Activated T-helper 9 cell treated with anti-CD3 and anti-CD28 coated beads, Interleukin-2, amount 50 U/mL, for 16 hours (primary cell): Measurements from ENCODE around the gene SLC10A1.
"Not testable (repeated sequence)": the region's sequence is repeated elsewhere in the genome, so short reads cannot be mapped to it uniquely, and the experiment has no call there.

ENCODE experiments used
- DNase-seq: peaks from one replicate; pipeline ENCODE4 v3.0.0-alpha.2; 2020; ENCODE audit warnings: low read depth

SLC10A1 gene

GRCh38 chr14:69769623-69770022 lies 27.4 kb downstream of the SLC10A1 start:
- DNase-seq, result no peak

GRCh38 chr14:69768873-69769272 lies 28.2 kb downstream of the SLC10A1 start:
- DNase-seq, result no peak

- peak; percentile 88 for DNase-seq
Measured at GRCh38 chr14:69767369-69767999, 29.6 kb downstream of the SLC10A1 start.

GRCh38 chr14:69766984-69767368 lies 30.1 kb downstream of the SLC10A1 start, which contains the start of gene SRSF5:
TSS of gene SRSF5 (plus strand) at chr14:69767142. CDS start at chr14:69768157, 1,015 bp downstream.
- DNase-seq, result peak; percentile 91

GRCh38 chr14:69763761-69764510 lies 33.1 kb downstream of the SLC10A1 start:
- DNase-seq, result no peak

- DNase-seq, result no peak
Measured at GRCh38 chr14:69760810-69761209, 36.2 kb downstream of the SLC10A1 start.

GRCh38 chr14:69756298-69756697 lies 40.7 kb downstream of the SLC10A1 start:
- no peak for DNase-seq

- DNase-seq, result no peak
Measured at GRCh38 chr14:69755784-69756183, 41.3 kb downstream of the SLC10A1 start.

- DNase-seq, result no peak
Measured at GRCh38 chr14:69755296-69755695, 41.7 kb downstream of the SLC10A1 start.

- DNase-seq, result no peak
Measured at GRCh38 chr14:69754487-69754886, 42.6 kb downstream of the SLC10A1 start.

GRCh38 chr14:69753860-69754259 lies 43.2 kb downstream of the SLC10A1 start:
- DNase-seq, result no peak

GRCh38 chr14:69752773-69753172 lies 44.3 kb downstream of the SLC10A1 start:
- DNase-seq, result no peak

- DNase-seq, result no peak
Measured at GRCh38 chr14:69750495-69750894, 46.5 kb downstream of the SLC10A1 start.

GRCh38 chr14:69749956-69750355 lies 47.1 kb downstream of the SLC10A1 start:
- no peak for DNase-seq

GRCh38 chr14:69741055-69741454 lies 56.0 kb downstream of the SLC10A1 start:
- no peak for DNase-seq

- not testable (repeated sequence) for DNase-seq
Measured at GRCh38 chr14:69736405-69736804, 60.6 kb downstream of the SLC10A1 start.

GRCh38 chr14:69731919-69732598 lies 65.0 kb downstream of the SLC10A1 start:
- not testable (repeated sequence) for DNase-seq

GRCh38 chr14:69727860-69728259 lies 69.2 kb downstream of the SLC10A1 start:
- no peak for DNase-seq

GRCh38 chr14:69726761-69727511 lies 70.1 kb downstream of the SLC10A1 start:
- peak; percentile 78 for DNase-seq
